ENCODE measurements around the gene PRKAA1. TPM values are rescaled to one million over a fixed set of nuclear protein-coding genes. Genes with fewer than 3 reads are reported as not detected.
"Not testable (repeated sequence)": the region's sequence is repeated elsewhere in the genome, so short reads cannot be mapped to it uniquely, and the experiment has no call there.

PRKAA1 gene
- total and polyA plus RNA-seq, 10 donors, result 16.0 to 128 (median 85.2) TPM

DNA sequence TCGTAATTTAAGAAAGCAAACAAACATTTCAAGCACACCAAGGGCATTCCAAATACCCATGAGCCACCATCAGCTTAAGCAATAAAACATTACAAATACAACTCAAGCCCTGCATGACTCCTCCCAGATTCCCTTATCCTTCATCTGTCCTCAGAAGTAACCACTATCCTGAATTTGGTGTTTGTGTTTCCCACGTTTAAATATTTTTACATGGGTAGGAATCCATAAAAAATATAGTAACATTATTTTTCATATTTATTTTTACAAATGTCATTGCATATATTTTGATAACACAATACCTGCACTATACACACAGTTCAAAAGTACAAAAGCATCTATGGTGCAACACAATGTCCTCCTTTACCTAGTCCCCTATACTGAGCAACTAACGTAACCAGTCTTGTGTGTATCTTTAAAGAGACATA lies 6.4 kb downstream of the PRKAA1 start:
- no peak for TF ChIP-seq POLR2AphosphoS5 (IDR thresholded peaks at IDR 0.05)
- TF ChIP-seq POLR2A (IDR thresholded peaks at IDR 0.05), result no peak
- TF ChIP-seq, protein P1, sequence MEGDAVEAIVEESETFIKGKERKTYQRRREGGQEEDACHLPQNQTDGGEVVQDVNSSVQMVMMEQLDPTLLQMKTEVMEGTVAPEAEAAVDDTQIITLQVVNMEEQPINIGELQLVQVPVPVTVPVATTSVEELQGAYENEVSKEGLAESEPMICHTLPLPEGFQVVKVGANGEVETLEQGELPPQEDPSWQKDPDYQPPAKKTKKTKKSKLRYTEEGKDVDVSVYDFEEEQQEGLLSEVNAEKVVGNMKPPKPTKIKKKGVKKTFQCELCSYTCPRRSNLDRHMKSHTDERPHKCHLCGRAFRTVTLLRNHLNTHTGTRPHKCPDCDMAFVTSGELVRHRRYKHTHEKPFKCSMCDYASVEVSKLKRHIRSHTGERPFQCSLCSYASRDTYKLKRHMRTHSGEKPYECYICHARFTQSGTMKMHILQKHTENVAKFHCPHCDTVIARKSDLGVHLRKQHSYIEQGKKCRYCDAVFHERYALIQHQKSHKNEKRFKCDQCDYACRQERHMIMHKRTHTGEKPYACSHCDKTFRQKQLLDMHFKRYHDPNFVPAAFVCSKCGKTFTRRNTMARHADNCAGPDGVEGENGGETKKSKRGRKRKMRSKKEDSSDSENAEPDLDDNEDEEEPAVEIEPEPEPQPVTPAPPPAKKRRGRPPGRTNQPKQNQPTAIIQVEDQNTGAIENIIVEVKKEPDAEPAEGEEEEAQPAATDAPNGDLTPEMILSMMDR (IDR thresholded peaks at IDR 0.05 in 8 of 11, conservative IDR thresholded peaks at IDR 0.05 in 3 of 11), result no peak
- Histone ChIP-seq H3K27me3 (replicated peaks in 1 of 7) (no peaks in the 10 kb centered on the region), H3K4me3 (no peak overlapping the region), H3K27ac (peak overlapping the region in 1 of 8 donors; percentile 12), H3K36me3 (peaks cover 0 to 23% (median 6%) of the 10 kb centered on the region in 6 donors), H3K9me3 (peaks cover 0 to 14% (median 8%) of the 10 kb centered on the region in 8 donors), H3K4me1 (peaks cover 5 to 94% (median 61%) of the 10 kb centered on the region in 6 donors)
- intact Hi-C loops (cut with DNase I; ENCODE audit: low total_unique reads), result no loop called here
- 62 to 82% (median 74%) methylated on average over 3 of the region's 3 CpGs for WGBS, 5 donors
- DNase-seq, result no peak

DNA sequence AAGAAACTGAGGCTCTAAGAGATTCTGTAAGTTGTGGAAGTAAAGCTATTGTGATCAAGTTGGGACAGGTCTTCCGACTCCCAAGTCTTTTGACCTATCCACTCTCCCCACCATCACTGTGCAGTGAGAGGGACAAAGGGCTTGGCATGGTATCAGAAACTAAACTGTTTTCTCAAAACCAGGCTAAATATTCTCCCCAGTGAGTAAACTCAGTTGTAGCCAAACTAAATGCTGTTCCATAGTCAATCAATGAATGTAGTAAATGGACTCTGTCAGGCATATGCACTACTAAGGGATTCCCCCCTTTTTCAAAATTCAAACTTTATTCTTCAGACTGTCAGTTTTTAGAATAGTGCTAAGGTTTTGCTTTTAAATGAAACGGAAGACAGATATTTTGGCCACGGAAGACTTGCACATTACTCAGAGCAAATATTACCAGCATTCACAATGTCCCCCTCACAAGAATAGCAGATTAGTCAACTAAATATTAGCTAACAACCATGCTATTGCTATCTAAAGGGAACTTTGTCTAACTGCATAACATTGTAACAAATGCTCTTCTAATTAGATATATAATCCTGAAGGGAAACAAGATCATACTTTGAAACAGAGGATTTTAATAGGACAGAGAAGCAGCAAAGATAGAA lies 7.1 kb downstream of the PRKAA1 start:
- intact Hi-C loops (cut with DNase I; ENCODE audit: low total_unique reads), result no loop called here

DNA sequence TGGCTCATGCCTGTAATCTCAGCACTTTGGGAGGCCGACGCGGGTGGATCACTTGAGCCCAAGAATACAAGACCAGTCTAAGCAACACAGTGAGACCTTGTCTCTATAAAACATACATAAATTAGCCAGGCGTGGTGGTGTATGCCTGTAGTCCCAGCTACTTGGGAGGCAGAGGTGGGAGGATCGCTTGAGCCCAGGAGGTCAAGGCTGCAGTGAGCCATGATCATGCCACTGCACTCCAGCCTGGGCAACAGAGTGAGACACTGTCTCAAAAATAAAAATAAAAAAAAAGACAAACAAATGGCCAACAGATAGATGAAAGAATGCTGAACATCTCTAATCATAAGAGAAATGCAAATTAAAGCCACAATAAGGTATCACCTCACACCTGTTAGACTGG lies 9.2 kb downstream of the PRKAA1 start:
- H3K4me1 ChIP-seq, result peaks cover 0 to 94% (median 50%) of the 10 kb centered on the region in 6 donors
- intact Hi-C loops (cut with DNase I; ENCODE audit: low total_unique reads); H3K4me3 ChIP-seq; H3K27me3 ChIP-seq (replicated peaks in 1 of 7); DNase-seq: not testable (repeated sequence)
- peak overlapping the region in 1 of 8 donors; percentile 12 for H3K27ac ChIP-seq
- peaks cover 0 to 27% (median 6%) of the 10 kb centered on the region in 6 donors for H3K36me3 ChIP-seq
- H3K9me3 ChIP-seq, result peaks cover 0 to 14% (median 8%) of the 10 kb centered on the region in 8 donors
- WGBS, 5 donors, result 96 to 99% (median 98%) methylated on average over 5 of the region's 5 CpGs

More for the DNA sequence above, 7.1 kb downstream of the PRKAA1 start:
- Histone ChIP-seq H3K27ac (peak overlapping the region in 3 of 8 donors; percentile 12 to 33 (median 22)), H3K36me3 (peaks cover 0 to 24% (median 6%) of the 10 kb centered on the region in 6 donors), H3K4me1 (peaks cover 2 to 94% (median 54%) of the 10 kb centered on the region in 6 donors), H3K4me3 (no peak overlapping the region), H3K27me3 (replicated peaks in 1 of 7) (no peaks in the 10 kb centered on the region), H3K9me3 (peaks cover 0 to 14% (median 8%) of the 10 kb centered on the region in 8 donors)
- 56 to 72% (median 68%) methylated on average over 3 of the region's 3 CpGs for WGBS, 5 donors
- TF ChIP-seq POLR2AphosphoS5 (IDR thresholded peaks at IDR 0.05) (no peak), POLR2A (IDR thresholded peaks at IDR 0.05) (no peak)
- TF ChIP-seq, protein P1 (IDR thresholded peaks at IDR 0.05 in 8 of 11, conservative IDR thresholded peaks at IDR 0.05 in 3 of 11), result no peak
- no peak for DNase-seq

DNA sequence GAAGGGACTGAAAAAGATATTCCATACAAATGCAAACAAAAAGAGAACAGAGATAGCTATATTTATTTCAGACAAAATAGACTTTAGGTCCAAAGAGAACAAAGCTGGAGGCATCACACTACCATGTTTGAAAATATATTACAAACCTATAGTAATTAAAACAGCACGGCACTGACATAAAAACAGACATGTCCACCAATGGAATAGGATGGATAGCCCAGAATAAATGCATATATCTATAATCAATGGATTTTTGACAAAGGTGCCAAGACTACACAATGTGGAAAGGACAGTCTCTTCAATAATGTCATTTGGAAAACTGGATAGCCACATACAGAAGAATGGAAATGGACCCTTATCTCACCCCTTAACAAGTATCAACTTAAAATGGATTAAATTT lies 10.2 kb downstream of the PRKAA1 start:
- Histone ChIP-seq H3K9me3 (peaks cover 0 to 14% (median 8%) of the 10 kb centered on the region in 8 donors), H3K4me1 (peaks cover 0 to 94% (median 49%) of the 10 kb centered on the region in 6 donors), H3K4me3 (no peak overlapping the region), H3K27me3 (replicated peaks in 1 of 7) (no peaks in the 10 kb centered on the region), H3K27ac (no peak overlapping the region), H3K36me3 (peaks cover 0 to 27% (median 6%) of the 10 kb centered on the region in 6 donors)
- DNase-seq, result no peak
- intact Hi-C loops (cut with DNase I; ENCODE audit: low total_unique reads), result no loop called here
- TF ChIP-seq POLR2A (IDR thresholded peaks at IDR 0.05) (no peak), POLR2AphosphoS5 (IDR thresholded peaks at IDR 0.05) (no peak)
- TF ChIP-seq, protein P1 (IDR thresholded peaks at IDR 0.05 in 8 of 11, conservative IDR thresholded peaks at IDR 0.05 in 3 of 11), result no peak
- 92 to 97% (median 95%) methylated on average over 1 of the region's 1 CpG for WGBS, 5 donors

DNA sequence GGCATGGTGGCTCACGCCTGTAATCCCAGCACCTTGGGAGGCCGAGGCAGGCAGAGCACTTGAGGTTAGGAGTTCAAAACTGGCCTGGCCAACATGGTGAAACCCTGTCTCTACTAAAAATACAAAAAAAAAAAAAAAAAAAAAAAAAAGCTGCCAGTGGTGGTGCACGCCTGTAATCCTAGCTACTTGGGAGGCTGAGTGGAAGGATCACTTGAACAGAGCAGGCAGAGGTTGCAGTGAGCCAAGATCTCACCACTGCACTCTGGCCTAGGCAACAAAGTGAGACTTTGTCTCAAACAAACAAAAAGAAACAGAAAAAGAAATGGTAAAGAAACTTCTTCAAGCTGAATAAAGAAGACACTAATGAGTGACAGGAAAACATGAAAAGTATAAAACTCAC lies 11.5 kb downstream of the PRKAA1 start:
- DNase-seq; intact Hi-C loops (cut with DNase I; ENCODE audit: low total_unique reads); H3K27ac ChIP-seq; H3K4me3 ChIP-seq; H3K27me3 ChIP-seq (replicated peaks in 1 of 7): not testable (repeated sequence)
- Histone ChIP-seq H3K4me1 (peaks cover 0 to 94% (median 49%) of the 10 kb centered on the region in 6 donors), H3K9me3 (peaks cover 0 to 14% (median 8%) of the 10 kb centered on the region in 8 donors), H3K36me3 (peaks cover 0 to 27% (median 6%) of the 10 kb centered on the region in 6 donors)
- WGBS, 5 donors, result 94 to 100% (median 96%) methylated on average over 3 of the region's 3 CpGs
